Measurements from ENCODE around the gene SDK1. TPM values are rescaled to one million over a fixed set of nuclear protein-coding genes. Genes with fewer than 3 reads are reported as not detected.

The SDK1 gene
- total RNA-seq, 1 experiment from 2014 or later: 9.3 TPM

DNA sequence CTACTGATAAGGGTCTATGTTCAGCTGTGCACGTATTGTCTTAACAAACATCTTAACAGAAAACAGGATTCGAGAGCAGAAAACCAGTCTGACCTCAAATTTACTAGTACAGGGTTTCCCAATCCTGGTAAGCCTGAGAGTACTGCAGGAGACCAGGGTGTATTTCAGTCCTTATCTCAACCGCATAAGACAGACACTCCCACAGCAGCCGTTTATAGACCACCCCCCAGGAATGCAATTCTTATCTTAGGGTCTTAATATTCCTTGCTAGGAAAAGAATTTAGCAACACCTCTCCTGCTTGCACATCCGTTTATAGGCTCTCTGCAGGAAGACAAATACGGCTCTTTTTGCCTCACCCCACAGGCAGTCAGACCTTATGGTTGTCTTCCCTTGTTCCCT lies 277.3 kb downstream of the SDK1 start:
- H3K27me3 Mint-ChIP-seq (ENCODE audit: low read depth): peaks cover 3% of the 10 kb centered on the region; the same call in 1 of the 2 replicates
- H3K36me3 Mint-ChIP-seq: peaks cover 46% of the 10 kb centered on the region
- DNase-seq (ENCODE audit: low spot score) (no peak), ATAC-seq (no peak)
- ChIA-PET POLR2A (no interaction called here), CTCF (no interaction called here)
- TF ChIP-seq IRF2 (CRISPR knock-in tag; IDR thresholded peaks at IDR 0.05; ENCODE audit: borderline replicate concordance, low read depth): no peak
- TF ChIP-seq, protein P1, sequence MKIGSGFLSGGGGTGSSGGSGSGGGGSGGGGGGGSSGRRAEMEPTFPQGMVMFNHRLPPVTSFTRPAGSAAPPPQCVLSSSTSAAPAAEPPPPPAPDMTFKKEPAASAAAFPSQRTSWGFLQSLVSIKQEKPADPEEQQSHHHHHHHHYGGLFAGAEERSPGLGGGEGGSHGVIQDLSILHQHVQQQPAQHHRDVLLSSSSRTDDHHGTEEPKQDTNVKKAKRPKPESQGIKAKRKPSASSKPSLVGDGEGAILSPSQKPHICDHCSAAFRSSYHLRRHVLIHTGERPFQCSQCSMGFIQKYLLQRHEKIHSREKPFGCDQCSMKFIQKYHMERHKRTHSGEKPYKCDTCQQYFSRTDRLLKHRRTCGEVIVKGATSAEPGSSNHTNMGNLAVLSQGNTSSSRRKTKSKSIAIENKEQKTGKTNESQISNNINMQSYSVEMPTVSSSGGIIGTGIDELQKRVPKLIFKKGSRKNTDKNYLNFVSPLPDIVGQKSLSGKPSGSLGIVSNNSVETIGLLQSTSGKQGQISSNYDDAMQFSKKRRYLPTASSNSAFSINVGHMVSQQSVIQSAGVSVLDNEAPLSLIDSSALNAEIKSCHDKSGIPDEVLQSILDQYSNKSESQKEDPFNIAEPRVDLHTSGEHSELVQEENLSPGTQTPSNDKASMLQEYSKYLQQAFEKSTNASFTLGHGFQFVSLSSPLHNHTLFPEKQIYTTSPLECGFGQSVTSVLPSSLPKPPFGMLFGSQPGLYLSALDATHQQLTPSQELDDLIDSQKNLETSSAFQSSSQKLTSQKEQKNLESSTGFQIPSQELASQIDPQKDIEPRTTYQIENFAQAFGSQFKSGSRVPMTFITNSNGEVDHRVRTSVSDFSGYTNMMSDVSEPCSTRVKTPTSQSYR (CRISPR knock-in tag; IDR thresholded peaks at IDR 0.05): no peak
- no peak for TF ChIP-seq NR3C1 (CRISPR knock-in tag; conservative IDR thresholded peaks at IDR 0.05; ENCODE audit: low read depth)
- no peak for TF ChIP-seq ZNF138 (CRISPR knock-in tag; conservative IDR thresholded peaks at IDR 0.05)
- no peak for TF ChIP-seq EMX1 (CRISPR knock-in tag; IDR thresholded peaks at IDR 0.05)
- no peak for TF ChIP-seq NR1H2 (CRISPR knock-in tag; IDR thresholded peaks at IDR 0.05)
- TF ChIP-seq SP1 (CRISPR knock-in tag; conservative IDR thresholded peaks at IDR 0.05): no peak
- TF ChIP-seq, protein P2, sequence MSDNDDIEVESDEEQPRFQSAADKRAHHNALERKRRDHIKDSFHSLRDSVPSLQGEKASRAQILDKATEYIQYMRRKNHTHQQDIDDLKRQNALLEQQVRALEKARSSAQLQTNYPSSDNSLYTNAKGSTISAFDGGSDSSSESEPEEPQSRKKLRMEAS (CRISPR knock-in tag; IDR thresholded peaks at IDR 0.05): no peak
- TF ChIP-seq, protein P3, sequence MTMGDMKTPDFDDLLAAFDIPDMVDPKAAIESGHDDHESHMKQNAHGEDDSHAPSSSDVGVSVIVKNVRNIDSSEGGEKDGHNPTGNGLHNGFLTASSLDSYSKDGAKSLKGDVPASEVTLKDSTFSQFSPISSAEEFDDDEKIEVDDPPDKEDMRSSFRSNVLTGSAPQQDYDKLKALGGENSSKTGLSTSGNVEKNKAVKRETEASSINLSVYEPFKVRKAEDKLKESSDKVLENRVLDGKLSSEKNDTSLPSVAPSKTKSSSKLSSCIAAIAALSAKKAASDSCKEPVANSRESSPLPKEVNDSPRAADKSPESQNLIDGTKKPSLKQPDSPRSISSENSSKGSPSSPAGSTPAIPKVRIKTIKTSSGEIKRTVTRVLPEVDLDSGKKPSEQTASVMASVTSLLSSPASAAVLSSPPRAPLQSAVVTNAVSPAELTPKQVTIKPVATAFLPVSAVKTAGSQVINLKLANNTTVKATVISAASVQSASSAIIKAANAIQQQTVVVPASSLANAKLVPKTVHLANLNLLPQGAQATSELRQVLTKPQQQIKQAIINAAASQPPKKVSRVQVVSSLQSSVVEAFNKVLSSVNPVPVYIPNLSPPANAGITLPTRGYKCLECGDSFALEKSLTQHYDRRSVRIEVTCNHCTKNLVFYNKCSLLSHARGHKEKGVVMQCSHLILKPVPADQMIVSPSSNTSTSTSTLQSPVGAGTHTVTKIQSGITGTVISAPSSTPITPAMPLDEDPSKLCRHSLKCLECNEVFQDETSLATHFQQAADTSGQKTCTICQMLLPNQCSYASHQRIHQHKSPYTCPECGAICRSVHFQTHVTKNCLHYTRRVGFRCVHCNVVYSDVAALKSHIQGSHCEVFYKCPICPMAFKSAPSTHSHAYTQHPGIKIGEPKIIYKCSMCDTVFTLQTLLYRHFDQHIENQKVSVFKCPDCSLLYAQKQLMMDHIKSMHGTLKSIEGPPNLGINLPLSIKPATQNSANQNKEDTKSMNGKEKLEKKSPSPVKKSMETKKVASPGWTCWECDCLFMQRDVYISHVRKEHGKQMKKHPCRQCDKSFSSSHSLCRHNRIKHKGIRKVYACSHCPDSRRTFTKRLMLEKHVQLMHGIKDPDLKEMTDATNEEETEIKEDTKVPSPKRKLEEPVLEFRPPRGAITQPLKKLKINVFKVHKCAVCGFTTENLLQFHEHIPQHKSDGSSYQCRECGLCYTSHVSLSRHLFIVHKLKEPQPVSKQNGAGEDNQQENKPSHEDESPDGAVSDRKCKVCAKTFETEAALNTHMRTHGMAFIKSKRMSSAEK (CRISPR knock-in tag; IDR thresholded peaks at IDR 0.05; ENCODE audit: borderline replicate concordance): no peak
- TF ChIP-seq CREB1 (CRISPR knock-in tag; IDR thresholded peaks at IDR 0.05): no peak
- no peak for TF ChIP-seq ELF4 (CRISPR knock-in tag; IDR thresholded peaks at IDR 0.05; ENCODE audit: low read depth)
- no peak for TF ChIP-seq JUN (CRISPR knock-in tag; IDR thresholded peaks at IDR 0.05)
- no peak for TF ChIP-seq FOXP1 (CRISPR knock-in tag; IDR thresholded peaks at IDR 0.05; ENCODE audit: borderline replicate concordance)
- TF ChIP-seq, protein P4, sequence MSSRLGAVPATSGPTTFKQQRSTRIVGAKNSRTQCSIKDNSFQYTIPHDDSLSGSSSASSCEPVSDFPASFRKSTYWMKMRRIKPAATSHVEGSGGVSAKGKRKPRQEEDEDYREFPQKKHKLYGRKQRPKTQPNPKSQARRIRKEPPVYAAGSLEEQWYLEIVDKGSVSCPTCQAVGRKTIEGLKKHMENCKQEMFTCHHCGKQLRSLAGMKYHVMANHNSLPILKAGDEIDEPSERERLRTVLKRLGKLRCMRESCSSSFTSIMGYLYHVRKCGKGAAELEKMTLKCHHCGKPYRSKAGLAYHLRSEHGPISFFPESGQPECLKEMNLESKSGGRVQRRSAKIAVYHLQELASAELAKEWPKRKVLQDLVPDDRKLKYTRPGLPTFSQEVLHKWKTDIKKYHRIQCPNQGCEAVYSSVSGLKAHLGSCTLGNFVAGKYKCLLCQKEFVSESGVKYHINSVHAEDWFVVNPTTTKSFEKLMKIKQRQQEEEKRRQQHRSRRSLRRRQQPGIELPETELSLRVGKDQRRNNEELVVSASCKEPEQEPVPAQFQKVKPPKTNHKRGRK (CRISPR knock-in tag; IDR thresholded peaks at IDR 0.05; ENCODE audit: borderline replicate concordance): no peak
- TF ChIP-seq, protein P5, sequence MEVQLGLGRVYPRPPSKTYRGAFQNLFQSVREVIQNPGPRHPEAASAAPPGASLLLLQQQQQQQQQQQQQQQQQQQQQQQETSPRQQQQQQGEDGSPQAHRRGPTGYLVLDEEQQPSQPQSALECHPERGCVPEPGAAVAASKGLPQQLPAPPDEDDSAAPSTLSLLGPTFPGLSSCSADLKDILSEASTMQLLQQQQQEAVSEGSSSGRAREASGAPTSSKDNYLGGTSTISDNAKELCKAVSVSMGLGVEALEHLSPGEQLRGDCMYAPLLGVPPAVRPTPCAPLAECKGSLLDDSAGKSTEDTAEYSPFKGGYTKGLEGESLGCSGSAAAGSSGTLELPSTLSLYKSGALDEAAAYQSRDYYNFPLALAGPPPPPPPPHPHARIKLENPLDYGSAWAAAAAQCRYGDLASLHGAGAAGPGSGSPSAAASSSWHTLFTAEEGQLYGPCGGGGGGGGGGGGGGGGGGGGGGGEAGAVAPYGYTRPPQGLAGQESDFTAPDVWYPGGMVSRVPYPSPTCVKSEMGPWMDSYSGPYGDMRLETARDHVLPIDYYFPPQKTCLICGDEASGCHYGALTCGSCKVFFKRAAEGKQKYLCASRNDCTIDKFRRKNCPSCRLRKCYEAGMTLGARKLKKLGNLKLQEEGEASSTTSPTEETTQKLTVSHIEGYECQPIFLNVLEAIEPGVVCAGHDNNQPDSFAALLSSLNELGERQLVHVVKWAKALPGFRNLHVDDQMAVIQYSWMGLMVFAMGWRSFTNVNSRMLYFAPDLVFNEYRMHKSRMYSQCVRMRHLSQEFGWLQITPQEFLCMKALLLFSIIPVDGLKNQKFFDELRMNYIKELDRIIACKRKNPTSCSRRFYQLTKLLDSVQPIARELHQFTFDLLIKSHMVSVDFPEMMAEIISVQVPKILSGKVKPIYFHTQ (CRISPR knock-in tag; IDR thresholded peaks at IDR 0.05): no peak
- TF ChIP-seq, protein P6, sequence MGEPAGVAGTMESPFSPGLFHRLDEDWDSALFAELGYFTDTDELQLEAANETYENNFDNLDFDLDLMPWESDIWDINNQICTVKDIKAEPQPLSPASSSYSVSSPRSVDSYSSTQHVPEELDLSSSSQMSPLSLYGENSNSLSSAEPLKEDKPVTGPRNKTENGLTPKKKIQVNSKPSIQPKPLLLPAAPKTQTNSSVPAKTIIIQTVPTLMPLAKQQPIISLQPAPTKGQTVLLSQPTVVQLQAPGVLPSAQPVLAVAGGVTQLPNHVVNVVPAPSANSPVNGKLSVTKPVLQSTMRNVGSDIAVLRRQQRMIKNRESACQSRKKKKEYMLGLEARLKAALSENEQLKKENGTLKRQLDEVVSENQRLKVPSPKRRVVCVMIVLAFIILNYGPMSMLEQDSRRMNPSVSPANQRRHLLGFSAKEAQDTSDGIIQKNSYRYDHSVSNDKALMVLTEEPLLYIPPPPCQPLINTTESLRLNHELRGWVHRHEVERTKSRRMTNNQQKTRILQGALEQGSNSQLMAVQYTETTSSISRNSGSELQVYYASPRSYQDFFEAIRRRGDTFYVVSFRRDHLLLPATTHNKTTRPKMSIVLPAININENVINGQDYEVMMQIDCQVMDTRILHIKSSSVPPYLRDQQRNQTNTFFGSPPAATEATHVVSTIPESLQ (CRISPR knock-in tag; IDR thresholded peaks at IDR 0.05): no peak
- TF ChIP-seq, protein P7, sequence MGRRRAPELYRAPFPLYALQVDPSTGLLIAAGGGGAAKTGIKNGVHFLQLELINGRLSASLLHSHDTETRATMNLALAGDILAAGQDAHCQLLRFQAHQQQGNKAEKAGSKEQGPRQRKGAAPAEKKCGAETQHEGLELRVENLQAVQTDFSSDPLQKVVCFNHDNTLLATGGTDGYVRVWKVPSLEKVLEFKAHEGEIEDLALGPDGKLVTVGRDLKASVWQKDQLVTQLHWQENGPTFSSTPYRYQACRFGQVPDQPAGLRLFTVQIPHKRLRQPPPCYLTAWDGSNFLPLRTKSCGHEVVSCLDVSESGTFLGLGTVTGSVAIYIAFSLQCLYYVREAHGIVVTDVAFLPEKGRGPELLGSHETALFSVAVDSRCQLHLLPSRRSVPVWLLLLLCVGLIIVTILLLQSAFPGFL (CRISPR knock-in tag; IDR thresholded peaks at IDR 0.05; ENCODE audit: borderline replicate concordance): no peak
- no peak for TF ChIP-seq RELA (CRISPR knock-in tag; IDR thresholded peaks at IDR 0.05; ENCODE audit: borderline replicate concordance)
- TF ChIP-seq ZNF317 (CRISPR knock-in tag; IDR thresholded peaks at IDR 0.05; ENCODE audit: borderline replicate concordance, low read depth): no peak
- H3K4me3 Mint-ChIP-seq: no peak overlapping the region
- peaks cover 48% of the 10 kb centered on the region for H3K9me3 Mint-ChIP-seq
- no peak overlapping the region for H3K27ac Mint-ChIP-seq
- H3K4me1 Mint-ChIP-seq: peaks cover 7% of the 10 kb centered on the region

All from WTC11 (cell line).